Ramos (cell line): ENCODE results near the gene PPARGC1A.

Experiments
- in situ Hi-C: fragments of 300-500 bp; cut with MboI; formaldehyde crosslinking; loops from one replicate; pipeline ENCODE4 v1.14.3; 2022; ENCODE audit warnings: low sequenced_read_pairs; ENCODE audit not compliant: unreplicated experiment

The PPARGC1A gene

DNA sequence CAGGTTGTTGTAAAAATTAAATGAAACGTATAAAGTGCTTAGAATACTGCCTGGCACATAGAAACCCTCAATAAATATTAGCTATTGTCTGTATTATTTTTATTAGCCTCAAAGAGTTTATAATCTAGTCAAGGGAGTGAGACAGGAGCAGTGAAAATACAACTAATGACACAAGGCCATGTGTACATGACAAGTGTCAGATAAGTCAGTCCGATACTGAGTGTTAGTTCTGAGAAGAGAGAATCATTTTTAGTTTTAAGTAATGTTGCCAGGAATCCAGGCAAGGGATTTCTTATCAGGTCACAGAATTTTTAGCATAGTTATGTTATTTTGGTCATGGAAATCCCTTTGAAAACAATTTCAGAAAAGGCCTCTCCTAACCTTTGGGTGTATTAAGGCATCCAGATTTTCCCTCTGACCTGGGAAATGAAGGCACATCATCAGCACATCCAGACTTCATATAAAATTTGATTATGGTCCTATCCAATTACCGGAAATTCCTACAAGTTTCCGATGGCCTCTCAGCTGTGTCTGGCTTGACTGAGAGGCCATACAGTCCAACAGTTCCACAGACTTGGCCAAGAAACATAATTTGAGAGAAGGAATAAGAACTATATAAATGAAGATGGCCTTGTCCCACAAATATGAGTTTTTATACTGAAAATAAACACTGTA is 35.7 kb downstream of the PPARGC1A start:
- in situ Hi-C loops, result no loop called here

DNA sequence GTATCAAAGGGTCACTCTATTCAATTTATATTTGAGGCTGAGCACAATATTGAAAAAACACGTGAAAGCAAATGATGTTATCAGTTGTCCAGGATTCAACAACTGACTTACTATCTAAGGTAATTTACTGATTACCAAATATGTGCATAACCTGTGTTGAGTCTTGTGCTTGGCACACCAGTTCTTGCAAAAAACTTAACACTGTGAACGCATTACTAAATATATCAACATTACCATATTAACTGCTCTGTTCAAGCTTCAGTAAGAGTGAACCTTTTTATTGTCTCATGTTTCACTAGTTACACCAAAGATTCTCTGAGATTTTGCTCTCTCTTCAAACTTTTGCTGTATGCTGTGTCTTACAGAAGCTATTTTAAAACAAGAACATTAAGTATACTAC is 38.4 kb downstream of the PPARGC1A start:
- in situ Hi-C loops, result no loop called here

DNA sequence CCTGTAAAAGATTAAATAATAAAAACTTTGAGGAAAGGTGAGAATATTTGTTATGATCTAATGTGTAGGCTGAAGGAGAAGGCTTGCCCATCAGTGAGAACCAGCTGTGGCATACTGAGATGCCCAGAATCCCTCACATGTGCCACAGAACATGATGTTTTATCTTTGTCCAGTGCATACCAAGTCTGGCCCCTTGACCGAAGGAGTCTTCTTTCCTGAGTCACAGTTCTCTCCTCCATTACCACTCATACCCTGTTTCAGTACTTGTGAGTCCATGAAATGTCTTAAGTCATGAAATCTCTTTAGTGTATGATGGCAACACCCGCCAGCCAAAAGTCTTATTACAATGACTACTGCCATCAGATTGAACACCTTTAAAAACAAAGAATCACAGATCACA is 42.7 kb downstream of the PPARGC1A start:
- in situ Hi-C loops, result no loop called here

DNA sequence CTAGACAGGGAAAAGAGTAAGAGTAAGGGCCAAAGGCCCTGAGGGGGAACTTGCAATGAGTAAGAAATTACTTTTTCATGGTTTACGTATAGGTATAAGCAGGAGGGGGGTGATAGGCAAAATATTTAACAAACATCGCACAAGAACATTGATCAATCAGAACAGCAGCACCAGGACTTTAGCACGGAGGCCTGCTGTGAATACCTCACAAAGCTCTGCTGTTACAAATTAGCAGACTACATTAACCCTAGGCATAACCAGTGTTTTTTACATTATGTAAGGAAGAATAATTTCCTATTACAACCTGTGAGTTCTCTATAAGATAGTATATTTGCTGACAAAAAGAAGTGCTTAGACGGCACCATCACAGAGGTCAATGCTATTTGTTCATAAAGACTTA is 44.9 kb downstream of the PPARGC1A start:
- in situ Hi-C loops, result no loop called here

DNA sequence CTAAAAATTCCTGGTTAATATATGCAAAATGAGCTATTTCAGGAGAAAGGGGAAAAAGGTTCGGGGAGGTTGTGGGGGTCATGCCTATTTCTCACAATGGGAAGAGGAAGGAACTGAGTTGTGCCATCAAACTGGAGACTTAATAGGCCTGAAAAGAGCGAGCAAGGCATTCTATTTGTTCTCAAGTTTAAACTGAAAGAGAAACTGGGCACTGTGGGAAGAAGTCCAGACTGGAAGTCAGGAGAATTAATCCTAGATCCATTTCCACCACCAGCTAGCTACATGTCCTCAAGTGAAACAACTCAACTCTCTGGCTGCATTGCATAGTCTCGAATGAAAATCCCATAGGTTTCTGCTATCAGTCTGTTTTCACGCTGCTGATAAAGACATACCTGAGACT is 50.6 kb downstream of the PPARGC1A start:
- in situ Hi-C loops, result no loop called here

DNA sequence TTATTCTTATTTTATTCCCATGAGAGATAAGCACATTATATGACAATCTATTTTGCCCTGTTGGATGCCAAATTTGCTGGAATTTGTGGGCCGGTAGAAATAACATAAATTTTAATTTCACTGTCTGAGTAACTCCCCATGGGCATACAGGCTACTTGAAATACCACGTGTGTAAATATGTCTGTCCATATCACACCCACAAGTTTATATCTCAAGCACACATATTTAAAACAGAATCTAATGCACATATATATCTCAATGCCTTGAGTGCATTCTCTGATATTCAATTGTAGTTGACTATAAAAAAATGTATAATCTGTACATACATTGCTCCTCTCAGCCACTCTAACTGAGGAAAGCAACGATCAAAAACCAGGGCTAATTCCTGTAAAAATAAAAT is 51.2 kb downstream of the PPARGC1A start:
- in situ Hi-C loops, result no loop called here

DNA sequence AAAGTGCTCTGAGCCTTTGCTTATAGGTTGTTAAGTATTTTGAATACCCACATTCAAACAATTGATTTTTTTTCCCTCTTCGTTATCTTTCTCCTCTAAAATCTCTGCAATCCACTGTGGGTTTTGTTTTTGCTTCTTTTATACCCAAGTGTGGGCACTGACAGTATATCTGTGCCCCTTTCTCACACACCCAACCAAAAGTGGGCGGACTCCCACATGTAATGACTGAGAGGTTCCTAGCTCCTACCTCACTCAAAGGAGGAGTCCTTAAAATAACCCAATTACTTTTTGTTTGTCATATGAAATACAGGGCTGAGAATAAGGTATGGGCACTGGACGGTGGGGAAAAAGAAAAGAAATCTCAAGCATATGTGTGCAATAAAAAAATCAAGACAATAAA is 51.7 kb downstream of the PPARGC1A start:
- in situ Hi-C loops, result no loop called here

DNA sequence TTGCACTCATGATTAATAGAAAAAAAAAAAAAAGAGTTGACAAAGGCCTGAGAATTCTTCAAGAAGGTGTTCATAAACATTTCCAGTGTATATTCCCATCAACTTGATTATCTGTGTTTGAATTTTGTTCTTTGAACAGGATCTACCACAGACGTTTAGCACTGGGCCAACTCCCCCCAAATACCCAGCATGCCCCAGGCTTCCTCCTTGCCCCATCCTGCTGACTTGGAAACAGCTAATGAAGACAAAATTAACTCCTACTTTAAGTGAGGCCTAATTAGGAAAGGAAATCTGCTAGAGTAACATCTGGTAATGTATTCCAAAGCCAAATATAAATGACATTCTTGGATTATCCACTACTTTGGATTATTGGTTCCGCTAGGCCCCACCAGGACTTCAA is 52.5 kb downstream of the PPARGC1A start:
- in situ Hi-C loops, result no loop called here

DNA sequence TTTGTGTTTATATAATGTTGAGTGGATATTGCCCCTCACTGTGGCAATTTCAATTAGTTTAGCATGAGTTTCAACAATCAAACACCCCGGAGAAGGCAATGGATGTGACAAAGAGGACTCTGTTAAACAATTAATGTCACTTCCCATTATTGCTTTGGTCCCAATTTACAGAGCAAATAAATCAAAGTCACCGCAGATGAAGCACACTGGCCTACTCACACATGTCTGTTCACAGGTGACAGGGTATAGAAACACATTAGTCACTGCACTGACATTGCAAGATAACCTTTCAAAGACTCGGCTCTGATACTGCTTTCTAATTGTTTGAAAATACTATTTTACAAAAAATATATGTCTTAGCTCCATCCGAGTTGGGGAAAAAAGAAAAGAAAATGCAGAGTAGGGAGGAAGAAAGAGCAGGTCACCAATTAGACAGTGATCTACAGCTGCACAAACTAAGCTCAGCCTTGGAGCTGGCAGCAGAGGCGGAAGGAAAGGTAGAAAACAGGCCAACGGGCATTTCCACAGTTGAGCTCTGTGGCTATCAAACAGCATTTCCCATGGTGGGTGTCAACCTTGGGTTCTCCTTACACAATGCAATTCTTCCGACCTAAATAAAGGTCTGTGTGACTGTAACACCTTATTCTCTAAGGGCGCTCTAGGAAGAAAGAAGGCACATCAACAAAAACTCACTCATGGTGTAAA is 53.9 kb downstream of the PPARGC1A start:
- in situ Hi-C loops, result no loop called here

DNA sequence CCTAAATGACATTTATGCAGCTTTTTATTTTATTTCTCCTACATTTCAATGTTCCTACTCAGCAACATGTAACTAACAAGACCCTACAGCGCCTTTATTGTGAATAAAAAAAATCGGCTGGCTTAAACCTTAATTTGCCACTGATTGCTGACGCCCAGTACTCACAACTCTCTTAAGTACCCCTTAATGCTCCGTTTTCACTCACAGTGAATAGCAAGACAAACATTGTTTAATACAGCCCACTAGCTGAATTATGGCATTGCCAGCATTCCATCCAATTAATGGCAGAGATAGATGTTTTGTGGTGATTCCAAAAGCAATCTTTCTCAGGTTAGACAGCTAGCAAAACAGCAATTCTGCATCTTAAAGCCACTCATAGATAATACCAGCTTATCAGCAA is 61.1 kb downstream of the PPARGC1A start:
- in situ Hi-C loops, result no loop called here

DNA sequence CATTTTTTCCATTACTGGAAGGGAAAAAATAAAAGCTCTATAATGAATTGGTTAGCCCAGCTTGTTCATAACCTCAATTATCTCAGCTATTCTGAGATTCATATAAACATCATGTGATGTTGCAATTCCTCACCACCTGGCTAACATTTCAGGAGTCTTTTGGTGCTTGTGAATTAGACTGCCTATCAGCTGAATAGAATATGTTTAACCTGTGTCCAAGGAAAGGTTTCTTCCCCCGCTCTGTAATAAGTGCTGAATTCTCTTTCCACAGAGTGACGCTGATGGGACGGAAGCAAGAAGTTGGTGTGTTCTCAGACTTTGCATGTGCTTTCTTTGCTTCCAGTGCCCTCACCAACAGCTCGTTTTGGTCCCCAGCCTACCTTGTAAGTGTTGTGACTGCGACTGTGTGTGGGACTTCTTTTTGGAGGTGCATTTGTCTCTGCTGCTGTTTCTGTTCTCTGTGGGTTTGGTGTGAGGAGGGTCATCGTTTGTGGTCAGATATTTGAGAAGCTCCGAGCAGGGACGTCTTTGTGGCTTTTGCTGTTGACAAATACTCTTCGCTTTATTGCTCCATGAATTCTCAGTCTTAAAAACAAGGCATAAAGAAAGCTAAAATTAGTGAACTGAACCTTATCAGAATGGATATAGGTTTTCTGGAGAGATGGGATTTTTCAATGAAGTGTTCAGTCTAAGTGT is 61.7 kb downstream of the PPARGC1A start:
- in situ Hi-C loops, result no loop called here

DNA sequence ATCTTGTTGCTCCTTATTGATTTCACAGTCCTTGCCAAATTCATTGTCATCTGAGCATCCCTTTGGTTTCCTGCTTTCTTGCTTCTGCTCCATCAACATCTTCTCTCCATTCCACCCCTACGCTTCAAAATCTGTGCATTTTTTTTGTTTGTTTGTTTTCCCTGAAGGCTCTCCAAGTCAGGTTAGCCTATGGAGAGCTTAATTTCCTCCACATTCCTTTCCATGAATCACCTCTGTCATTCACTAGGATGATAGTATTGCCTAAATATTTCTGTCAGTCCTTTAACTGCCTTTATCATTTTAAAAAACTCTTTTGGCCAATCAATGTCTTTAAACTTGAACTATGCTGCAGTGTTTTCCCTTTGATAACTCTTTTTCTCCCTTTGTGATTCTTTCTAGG is 67.7 kb downstream of the PPARGC1A start:
- in situ Hi-C loops, result no loop called here

DNA sequence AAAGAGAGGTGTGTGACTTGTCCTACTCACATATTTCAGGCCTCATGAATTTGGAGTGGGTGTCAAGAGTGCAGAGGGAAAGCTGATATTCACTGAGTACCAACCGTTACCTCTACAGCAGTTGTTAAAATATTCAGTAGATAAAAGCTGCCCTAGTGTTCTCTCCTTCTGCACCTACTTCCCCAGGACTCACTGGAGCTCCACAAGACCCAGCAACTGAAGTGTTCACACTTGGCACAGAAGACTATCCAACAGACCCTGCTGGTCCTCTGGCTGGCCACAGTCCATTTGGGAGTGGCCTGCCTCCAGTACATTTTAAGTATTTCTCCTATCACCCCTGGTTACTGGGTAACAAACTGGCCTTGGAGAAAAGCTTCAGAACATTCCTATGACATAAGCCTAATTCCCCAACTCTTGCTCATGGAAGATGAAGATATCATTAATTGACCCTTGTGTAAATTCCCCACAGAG is 70.8 kb downstream of the PPARGC1A start:
- in situ Hi-C loops, result no loop called here

DNA sequence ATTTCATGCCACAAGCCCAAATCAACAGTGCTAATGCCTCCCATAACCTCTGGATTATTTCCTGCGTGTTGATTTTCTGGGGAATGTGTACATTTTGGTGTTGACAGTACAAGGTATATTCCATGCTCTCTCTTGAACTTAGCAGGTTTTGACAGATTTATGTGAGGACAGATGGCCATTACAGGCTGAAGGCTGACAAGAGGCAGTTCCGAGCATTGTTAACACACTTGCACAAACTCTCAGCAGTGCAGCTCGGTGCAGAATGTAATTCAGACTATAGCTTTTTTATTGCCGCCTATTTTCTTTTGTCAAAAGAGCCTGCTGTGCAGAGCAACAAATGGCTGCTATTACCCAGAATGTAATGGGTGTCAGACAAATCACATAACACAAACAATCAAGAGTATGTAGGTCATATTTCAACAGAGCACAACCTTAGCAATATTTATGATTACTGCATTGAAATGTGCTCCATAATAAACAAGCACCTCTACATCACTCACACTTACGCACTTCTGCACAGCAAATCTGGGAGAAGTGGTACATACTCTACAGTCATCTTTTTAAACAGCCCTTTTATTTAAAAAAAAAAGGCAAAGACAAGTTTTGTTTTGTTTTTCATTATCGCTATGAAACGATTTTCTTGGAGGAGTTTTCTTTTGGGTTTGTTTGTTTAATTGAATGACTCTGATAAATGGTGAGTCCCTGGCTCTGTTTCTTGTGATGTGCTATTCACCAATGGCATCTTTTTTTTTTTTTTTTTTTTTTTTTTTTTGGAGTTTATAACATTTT is 71.6 kb downstream of the PPARGC1A start:
- in situ Hi-C loops, result no loop called here

DNA sequence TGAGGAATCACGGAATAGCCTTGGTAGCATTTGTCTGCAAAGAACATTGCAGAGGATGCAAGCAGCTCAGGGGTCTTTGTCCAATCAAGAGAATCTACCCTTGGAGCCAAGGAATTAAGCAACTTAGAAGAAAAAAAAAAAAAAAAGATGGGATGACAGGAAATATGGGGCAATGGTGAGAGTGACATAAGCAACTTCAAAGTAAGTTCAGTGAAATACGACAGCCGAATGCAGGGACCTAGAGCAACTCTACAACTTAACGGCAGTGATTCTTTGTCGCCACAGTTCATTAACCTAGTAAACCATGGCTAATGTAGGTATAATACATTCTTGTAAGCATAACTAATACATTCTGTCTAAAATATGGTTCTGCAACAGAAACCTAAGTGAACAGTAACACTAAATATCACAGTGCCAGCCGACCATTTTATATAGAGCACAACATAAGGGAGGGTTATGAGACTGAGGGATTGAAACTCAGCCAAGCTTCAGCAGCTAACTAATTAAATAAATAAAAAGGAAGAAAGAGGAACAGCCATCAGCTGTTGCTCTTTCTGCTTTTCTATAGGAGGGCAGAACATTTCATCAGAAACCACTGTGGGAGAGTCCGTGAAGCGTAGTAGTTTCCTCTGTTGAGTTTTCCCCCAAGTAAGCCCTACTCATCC is 74.7 kb downstream of the PPARGC1A start:
- in situ Hi-C loops, result no loop called here

DNA sequence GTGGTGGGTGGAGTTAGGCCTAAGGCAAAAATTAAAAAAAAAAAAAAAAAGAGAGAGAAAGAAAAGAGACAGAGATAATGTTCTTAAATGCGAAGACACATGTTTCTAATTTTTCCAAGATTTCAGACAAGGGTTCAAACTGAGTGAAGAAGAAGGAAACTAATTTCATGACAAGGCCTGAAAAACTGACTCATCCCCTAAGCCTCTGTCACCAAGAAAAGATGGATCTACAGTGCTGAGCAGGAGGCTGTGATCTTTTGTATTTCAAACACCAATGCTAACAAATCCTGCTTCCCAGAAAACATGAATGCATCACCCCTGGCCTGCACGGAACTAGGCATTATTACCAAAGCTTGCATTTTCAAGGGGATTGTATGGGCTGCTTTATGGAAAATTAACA is 75.3 kb downstream of the PPARGC1A start:
- in situ Hi-C loops, result no loop called here

DNA sequence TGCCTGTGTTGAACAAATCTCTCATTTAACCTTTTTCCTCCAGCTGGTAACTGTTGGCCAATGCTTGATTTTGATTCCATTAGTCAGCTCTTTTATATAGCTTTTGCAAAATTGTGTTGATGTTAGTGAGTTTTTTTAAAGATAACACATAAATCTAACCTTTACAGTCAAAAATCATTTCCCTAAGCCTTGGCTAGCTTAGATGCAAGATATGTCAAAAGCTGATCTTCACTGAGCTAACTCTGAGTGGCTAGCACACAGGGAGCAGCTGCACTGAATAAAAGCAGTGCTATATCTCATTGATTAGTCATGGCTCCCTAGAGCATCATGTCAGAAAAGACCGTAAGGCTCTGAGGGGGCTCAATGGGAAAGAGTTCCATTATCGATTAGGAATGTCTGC is 78.7 kb downstream of the PPARGC1A start:
- in situ Hi-C loops, result no loop called here

DNA sequence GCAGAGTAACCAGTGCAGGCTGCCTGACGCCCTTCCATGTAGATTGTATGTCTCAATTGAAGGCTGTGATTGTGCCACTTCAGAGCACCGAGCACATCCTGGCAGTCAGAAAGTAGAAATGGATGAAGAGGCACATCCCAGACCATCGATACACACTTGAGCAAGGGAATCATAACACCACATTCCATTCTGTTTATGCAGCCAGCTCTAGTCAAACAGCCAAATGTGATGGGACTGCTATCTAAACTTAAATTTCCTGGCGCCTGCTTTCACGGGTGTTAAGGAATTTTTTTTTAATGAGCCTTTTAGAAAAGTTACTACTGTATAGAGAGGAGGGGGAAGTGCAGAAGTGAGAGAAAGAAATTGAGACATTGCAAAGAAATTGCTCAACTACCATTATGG is 84.4 kb downstream of the PPARGC1A start:
- in situ Hi-C loops, result no loop called here

DNA sequence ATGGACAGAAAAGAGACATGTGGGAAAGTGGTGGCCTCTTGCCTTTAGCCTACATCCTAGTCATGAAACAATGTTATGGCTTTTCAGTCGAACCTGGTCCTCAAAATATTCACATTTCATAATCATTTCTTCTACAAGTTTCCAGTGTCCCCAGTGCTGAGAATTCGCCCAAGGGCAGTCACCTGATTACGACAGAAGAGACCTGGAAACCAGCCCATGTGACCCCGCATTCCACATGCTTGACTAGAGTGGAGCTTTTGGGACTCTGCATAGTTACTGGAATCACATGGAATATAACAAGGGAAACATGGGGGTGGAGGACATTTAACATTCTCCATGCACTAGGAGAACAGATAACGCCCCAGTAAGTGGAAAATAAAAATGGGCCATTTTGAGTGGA is 100.1 kb downstream of the PPARGC1A start:
- in situ Hi-C loops, result no loop called here

DNA sequence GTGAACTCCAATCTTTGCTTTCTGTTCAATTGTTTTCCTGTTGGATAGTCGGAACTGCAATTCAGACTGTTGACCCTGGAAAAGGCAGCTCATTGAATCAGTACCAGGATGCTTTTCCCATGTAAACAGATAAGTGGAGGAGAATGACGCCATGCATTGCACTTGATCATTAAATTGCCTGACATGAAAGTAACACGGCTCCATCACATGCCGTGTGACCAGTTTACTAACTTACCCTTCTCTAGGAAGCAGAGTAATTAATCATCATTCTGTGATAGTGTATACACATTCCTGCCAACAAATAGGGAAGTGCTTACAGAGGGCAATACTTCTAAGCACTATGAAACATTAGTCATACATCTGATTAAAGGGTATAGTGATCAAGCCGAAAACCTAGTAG is 101.4 kb downstream of the PPARGC1A start:
- in situ Hi-C loops, result no loop called here
